Stomach (tissue), 4 donors: ENCODE measurements around the gene CFAP92.

Experiments
- EP300 ChIP-seq: sonication (generic); formaldehyde crosslinking; IDR thresholded peaks from one replicate; pipeline ENCODE4 v1.6.1; 2017; ENCODE audit warnings: antibody characterized with exemption
- POLR2A ChIP-seq, 4 donors: fragments of 450-650 bp; IDR thresholded peaks; one replicate each; pipeline ENCODE4 v1.6.1; 2016; ENCODE audit warnings: antibody characterized with exemption in 4 of 4, control low read depth in 2 of 4, mild to moderate bottlenecking in 1 of 4, moderate library complexity in 1 of 4
- TF ChIP-seq, protein P1 (sequence below), 7 experiments: fragments of 450-650 bp in 4 of 7; fragments of 200-600 bp in 3 of 7; sonication (generic) in 3 of 7; IDR thresholded peaks; one replicate each; pipeline ENCODE4 v1.5.1; 2016 to 2019; ENCODE audit warnings: antibody characterized with exemption in 7 of 7, control low read depth in 2 of 7, mild to moderate bottlenecking in 1 of 7

DNA sequence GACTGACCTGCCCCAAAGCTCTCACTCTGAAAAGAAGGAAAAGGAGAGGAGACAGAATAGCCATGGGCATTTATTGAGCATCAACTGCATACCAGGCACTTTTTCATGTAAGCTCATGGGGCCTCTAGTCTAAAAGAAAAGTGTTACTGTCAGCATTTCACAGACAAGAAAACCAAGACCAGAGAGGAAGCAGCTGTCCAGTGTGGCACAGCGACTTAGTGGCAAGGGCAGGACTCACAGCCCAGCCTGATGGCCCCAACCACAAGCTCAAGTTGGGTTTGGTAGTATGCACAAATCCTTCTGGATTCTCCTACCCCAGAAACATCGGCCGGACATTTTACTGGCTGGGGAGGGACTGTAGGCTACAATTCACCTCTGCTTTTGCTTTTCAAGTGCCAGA is 13.0 kb upstream of the CFAP92 start:
- TF ChIP-seq, protein P1, sequence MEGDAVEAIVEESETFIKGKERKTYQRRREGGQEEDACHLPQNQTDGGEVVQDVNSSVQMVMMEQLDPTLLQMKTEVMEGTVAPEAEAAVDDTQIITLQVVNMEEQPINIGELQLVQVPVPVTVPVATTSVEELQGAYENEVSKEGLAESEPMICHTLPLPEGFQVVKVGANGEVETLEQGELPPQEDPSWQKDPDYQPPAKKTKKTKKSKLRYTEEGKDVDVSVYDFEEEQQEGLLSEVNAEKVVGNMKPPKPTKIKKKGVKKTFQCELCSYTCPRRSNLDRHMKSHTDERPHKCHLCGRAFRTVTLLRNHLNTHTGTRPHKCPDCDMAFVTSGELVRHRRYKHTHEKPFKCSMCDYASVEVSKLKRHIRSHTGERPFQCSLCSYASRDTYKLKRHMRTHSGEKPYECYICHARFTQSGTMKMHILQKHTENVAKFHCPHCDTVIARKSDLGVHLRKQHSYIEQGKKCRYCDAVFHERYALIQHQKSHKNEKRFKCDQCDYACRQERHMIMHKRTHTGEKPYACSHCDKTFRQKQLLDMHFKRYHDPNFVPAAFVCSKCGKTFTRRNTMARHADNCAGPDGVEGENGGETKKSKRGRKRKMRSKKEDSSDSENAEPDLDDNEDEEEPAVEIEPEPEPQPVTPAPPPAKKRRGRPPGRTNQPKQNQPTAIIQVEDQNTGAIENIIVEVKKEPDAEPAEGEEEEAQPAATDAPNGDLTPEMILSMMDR (IDR thresholded peaks at IDR 0.05) = no peak
- TF ChIP-seq POLR2A (IDR thresholded peaks at IDR 0.05) (no peak), EP300 (no peak)
